Activated B cell treated with CpG ODN at 0.5 μM for 24 hours (primary cell): ENCODE results near the gene LARP4B. TPM values are rescaled to one million over a fixed set of nuclear protein-coding genes. Genes with fewer than 3 reads are reported as not detected.

Experiments used
- ATAC-seq: fragments of 200-7000 bp; cut with Tn5 transposase; one replicate; pipeline ENCODE4 v1.10.0; 2021; ENCODE audit warnings: low read depth, mild to moderate bottlenecking, moderate library complexity
- CTCF ChIA-PET: fragments of 350-600 bp; sonication (Branson Sonifier 250); formaldehyde crosslinking; loops from one replicate; lab custom pipeline; 2021; ENCODE audit warnings: antibody characterized with exemption; lab: Charles Lee
- POLR2A ChIA-PET: fragments of 350-600 bp; sonication (Branson Sonifier 250); formaldehyde crosslinking; loops from one replicate; lab custom pipeline; 2021; ENCODE audit warnings: antibody characterized with exemption; lab: Charles Lee
- DNase-seq: peaks from one replicate; pipeline ENCODE4 v3.0.0; 2022
- H3K27ac Mint-ChIP-seq: one replicate; pipeline ENCODE4 v1.8.0; 2020; ENCODE audit warnings: mixed read lengths
- H3K27me3 Mint-ChIP-seq: one replicate; pipeline ENCODE4 v1.8.0; 2021; ENCODE audit warnings: mixed read lengths
- H3K36me3 Mint-ChIP-seq: one replicate; pipeline ENCODE4 v1.8.0; 2021; ENCODE audit warnings: low read depth, mixed read lengths
- H3K4me1 Mint-ChIP-seq: one replicate; pipeline ENCODE4 v1.8.0; 2021; ENCODE audit warnings: mixed read lengths
- H3K4me3 Mint-ChIP-seq: one replicate; pipeline ENCODE4 v1.8.0; 2020; ENCODE audit warnings: mild to moderate bottlenecking, mixed read lengths
- H3K9me3 Mint-ChIP-seq: one replicate; pipeline ENCODE4 v1.8.0; 2020; ENCODE audit warnings: mixed read lengths
- intact Hi-C: fragments of 100-400 bp; cut with micrococcal nuclease; formaldehyde crosslinking; loops from one replicate; pipeline ENCODE4 v1.15.1; 2024
- total RNA-seq: library from RNA; stranded (reverse); gene quantifications from 2 replicates; pipeline ENCODE4 v1.2.3, GENCODE V29; 2022
- TF ChIP-seq, protein P1 (sequence below): fragments of 200-600 bp; IDR thresholded peaks from one replicate; pipeline ENCODE4 v1.8.0; 2022; ENCODE audit warnings: antibody characterized with exemption, mild to moderate bottlenecking

Gene LARP4B
- total RNA-seq, 1 donor from 2014 or later = 103 TPM

- DNase-seq (no peak), ATAC-seq (no peak)
- Mint-ChIP-seq H3K27ac (no peak overlapping the region), H3K27me3 (peaks cover 5% of the 10 kb centered on the region), H3K4me3 (no peak overlapping the region), H3K36me3 (peaks cover 3% of the 10 kb centered on the region), H3K9me3 (peaks cover 12% of the 10 kb centered on the region), H3K4me1 (no peaks in the 10 kb centered on the region)
- TF ChIP-seq, protein P1, sequence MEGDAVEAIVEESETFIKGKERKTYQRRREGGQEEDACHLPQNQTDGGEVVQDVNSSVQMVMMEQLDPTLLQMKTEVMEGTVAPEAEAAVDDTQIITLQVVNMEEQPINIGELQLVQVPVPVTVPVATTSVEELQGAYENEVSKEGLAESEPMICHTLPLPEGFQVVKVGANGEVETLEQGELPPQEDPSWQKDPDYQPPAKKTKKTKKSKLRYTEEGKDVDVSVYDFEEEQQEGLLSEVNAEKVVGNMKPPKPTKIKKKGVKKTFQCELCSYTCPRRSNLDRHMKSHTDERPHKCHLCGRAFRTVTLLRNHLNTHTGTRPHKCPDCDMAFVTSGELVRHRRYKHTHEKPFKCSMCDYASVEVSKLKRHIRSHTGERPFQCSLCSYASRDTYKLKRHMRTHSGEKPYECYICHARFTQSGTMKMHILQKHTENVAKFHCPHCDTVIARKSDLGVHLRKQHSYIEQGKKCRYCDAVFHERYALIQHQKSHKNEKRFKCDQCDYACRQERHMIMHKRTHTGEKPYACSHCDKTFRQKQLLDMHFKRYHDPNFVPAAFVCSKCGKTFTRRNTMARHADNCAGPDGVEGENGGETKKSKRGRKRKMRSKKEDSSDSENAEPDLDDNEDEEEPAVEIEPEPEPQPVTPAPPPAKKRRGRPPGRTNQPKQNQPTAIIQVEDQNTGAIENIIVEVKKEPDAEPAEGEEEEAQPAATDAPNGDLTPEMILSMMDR = no peak
- intact Hi-C loops = no loop called here
- CTCF ChIA-PET = no interaction called here
- POLR2A ChIA-PET = no interaction called here
Measured at GRCh38 chr10:974038-974784, 42.7 kb upstream of the LARP4B start.

GRCh38 chr10:972763-973162 lies 41.3 kb upstream of the LARP4B start:
- DNase-seq (no peak), ATAC-seq (no peak)
- no peak overlapping the region for H3K4me3 Mint-ChIP-seq
- no peaks in the 10 kb centered on the region for H3K36me3 Mint-ChIP-seq
- CTCF ChIA-PET = no interaction called here
- POLR2A ChIA-PET = no interaction called here
- intact Hi-C loops = no loop called here
- H3K27me3 Mint-ChIP-seq = peaks cover 12% of the 10 kb centered on the region
- H3K27ac Mint-ChIP-seq = no peak overlapping the region
- peaks cover 5% of the 10 kb centered on the region for H3K9me3 Mint-ChIP-seq
- TF ChIP-seq, protein P1 = no peak
- no peaks in the 10 kb centered on the region for H3K4me1 Mint-ChIP-seq

GRCh38 chr10:971613-972012 lies 40.1 kb upstream of the LARP4B start:
- ATAC-seq = no peak
- CTCF ChIA-PET = no interaction called here
- POLR2A ChIA-PET = no interaction called here
- no peaks in the 10 kb centered on the region for H3K36me3 Mint-ChIP-seq
- H3K27me3 Mint-ChIP-seq = peaks cover 17% of the 10 kb centered on the region
- H3K9me3 Mint-ChIP-seq = peaks cover 2% of the 10 kb centered on the region
- H3K4me3 Mint-ChIP-seq = no peak overlapping the region
- DNase-seq = no peak
- no peaks in the 10 kb centered on the region for H3K4me1 Mint-ChIP-seq
- no peak overlapping the region for H3K27ac Mint-ChIP-seq
- TF ChIP-seq, protein P1 = no peak
- intact Hi-C loops = no loop called here

- intact Hi-C loops = no loop called here
- CTCF ChIA-PET = no interaction called here
- H3K4me3 Mint-ChIP-seq = no peak overlapping the region
- POLR2A ChIA-PET = no interaction called here
- no peaks in the 10 kb centered on the region for H3K4me1 Mint-ChIP-seq
- no peak for ATAC-seq
- TF ChIP-seq, protein P1 = no peak
- H3K27ac Mint-ChIP-seq = no peak overlapping the region
- H3K36me3 Mint-ChIP-seq = no peaks in the 10 kb centered on the region
- H3K27me3 Mint-ChIP-seq = peaks cover 17% of the 10 kb centered on the region
- no peak for DNase-seq
- no peaks in the 10 kb centered on the region for H3K9me3 Mint-ChIP-seq
Measured at GRCh38 chr10:971150-971542, 39.6 kb upstream of the LARP4B start.

DNA sequence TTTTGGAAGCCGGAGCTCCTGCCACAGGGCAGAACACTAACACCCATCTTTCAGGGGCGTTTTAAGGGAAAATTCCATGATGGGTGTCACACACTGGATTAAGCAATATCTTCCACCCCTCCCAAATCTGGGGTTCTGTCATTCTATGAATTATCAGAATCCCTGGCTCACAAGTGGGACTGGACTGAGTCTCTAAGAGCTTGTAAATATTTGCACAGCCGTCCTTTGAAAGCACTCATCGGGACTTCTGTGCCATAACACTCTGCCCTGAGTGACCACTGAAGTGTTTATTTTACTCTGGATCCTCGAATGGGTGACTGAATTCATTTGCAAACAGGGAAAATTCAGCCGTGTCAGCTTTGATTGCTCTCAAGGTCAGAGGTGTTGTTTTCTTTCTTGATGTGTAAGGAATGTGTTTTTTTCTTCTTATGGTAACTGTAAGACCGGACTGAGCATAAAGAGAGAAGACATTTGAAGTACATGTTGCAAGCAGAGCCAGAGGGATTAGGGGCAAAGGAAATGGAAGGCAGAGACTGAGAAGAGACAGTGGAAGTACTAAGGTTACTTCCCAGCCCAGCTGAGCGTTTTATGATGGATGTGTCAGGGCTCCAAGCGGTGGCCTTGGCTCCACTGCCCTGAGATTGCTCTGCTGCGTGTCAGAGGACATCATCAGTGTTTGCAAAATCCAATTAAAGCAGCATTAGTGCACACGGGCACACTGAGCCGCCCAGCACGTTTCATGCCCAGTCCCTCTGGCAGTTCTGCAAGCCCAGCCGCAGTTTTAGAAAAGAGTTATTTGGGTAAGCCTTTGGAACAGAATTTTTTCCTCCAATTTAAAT lies 39.0 kb upstream of the LARP4B start:
- TF ChIP-seq, protein P1 = no peak
- ChIA-PET POLR2A (no interaction called here), CTCF (no interaction called here)
- no peak for ATAC-seq
- peaks cover 21% of the 10 kb centered on the region for H3K27me3 Mint-ChIP-seq
- intact Hi-C loops = no loop called here
- no peak for DNase-seq
- no peaks in the 10 kb centered on the region for H3K4me1 Mint-ChIP-seq
- no peaks in the 10 kb centered on the region for H3K9me3 Mint-ChIP-seq
- no peak overlapping the region for H3K27ac Mint-ChIP-seq
- H3K4me3 Mint-ChIP-seq = no peak overlapping the region
- no peaks in the 10 kb centered on the region for H3K36me3 Mint-ChIP-seq
